ENCODE measurements around the gene SSRP1. TPM values are rescaled to one million over a fixed set of nuclear protein-coding genes. Genes with fewer than 3 reads are reported as not detected.
A peak's percentile ranks its signal among the peaks of the same experiment; 100 is the strongest.
"Not testable (repeated sequence)": the region's sequence is repeated elsewhere in the genome, so short reads cannot be mapped to it uniquely, and the experiment has no call there.

The SSRP1 gene
- polyA plus RNA-seq, 10 donors: 82.0 to 138 (median 101) TPM

GRCh38 chr11:57339328-57339727 is 3.6 kb upstream of the SSRP1 start:
- no peak for DNase-seq

DNA sequence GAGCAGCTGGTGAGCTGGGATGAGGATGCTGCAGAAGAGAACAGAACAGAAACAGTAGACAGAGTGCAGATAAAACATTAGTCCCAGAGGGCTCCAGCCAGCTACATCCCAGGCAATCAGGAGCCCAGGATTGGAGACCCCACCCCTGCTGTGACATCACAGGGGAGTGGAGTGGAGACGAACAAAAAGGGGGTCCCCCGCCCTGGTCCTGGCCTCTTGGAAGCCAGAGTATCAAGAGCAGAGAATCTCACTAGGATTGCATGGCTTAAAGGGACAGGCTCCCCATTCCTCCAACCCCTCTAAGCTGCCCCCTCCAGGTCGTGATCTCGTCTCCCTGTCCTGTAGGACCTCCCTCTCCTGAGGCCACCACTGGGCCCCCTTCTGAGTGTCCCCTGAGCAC is 2.5 kb upstream of the SSRP1 start, which contains the start of gene P2RX3:
P2RX3 (plus strand) TSS at position 211 of the 400 bp plus-strand sequence. CDS start 199 bp downstream, outside the sequence.
- peak in 1 of 3 donors; percentile 83 for DNase-seq

GRCh38 chr11:57336856-57337255 is 1.2 kb upstream of the SSRP1 start:
- DNase-seq: not testable (repeated sequence)

- DNase-seq: no peak
These were observed 497 bp upstream of the SSRP1 start for GRCh38 chr11:57336111-57336666.

DNA sequence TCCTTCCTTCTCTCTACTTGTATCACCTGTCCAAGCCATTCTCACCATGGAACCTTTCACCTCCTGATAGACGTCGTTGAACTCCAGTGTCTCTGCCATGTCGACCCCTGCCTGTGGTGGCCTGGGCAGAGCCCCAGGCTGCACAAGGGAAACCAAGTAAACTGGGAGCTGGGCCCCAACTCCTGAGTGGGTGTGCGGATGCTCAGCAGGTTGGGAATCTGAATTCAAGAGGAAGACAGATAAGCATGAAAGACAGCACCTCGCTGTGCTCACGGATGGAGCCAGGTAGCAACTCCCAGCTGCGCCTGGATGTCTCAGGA is 709 bp downstream of the SSRP1 start:
- no peak for DNase-seq

- DNase-seq: no peak
These were observed 2.8 kb downstream of the SSRP1 start for GRCh38 chr11:57332694-57333440.

- no peak for DNase-seq
These were observed 4.0 kb downstream of the SSRP1 start for GRCh38 chr11:57331720-57332119.

DNA sequence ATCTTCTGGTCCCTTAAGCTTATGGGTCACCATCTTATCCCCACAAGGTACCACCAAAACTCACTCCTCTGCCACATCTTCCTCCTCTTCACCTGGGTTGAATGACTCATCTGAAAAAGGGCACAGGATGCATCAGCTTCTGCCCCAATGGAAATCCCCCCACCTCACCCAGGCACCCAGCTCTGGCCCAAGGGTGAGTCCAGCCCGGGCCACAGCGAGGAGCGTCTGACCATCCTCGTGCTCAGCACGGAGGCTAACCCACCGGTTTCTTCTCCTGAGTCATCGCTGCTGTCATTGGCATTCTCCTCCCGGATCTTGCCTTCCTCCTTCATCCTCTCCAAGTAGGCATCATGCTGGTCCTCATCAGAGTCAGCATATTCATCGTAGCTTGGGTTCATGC is 5.7 kb downstream of the SSRP1 start:
- DNase-seq: no peak

DNA sequence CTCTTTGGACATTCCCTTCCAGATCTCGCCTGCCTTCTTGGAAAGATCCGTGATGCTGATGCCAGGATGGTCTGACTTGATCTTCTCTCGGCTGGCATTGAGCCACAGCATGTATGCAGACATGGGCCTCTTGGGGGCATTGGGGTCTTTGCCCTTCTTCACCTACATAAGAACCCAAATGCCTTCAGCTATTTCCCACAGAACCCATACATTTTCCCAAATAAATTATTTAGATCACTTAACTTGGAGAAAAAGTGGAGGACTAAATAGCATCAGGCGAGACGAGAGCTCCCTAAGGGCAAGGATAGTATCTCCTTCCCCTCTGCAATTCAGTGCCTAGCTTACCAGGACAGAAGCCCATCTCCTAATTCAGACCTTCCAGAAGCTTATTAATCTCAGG is 8.0 kb downstream of the SSRP1 start:
- no peak for DNase-seq

GRCh38 chr11:57325735-57326048 is 10.0 kb downstream of the SSRP1 start:
- no peak for DNase-seq

DNA sequence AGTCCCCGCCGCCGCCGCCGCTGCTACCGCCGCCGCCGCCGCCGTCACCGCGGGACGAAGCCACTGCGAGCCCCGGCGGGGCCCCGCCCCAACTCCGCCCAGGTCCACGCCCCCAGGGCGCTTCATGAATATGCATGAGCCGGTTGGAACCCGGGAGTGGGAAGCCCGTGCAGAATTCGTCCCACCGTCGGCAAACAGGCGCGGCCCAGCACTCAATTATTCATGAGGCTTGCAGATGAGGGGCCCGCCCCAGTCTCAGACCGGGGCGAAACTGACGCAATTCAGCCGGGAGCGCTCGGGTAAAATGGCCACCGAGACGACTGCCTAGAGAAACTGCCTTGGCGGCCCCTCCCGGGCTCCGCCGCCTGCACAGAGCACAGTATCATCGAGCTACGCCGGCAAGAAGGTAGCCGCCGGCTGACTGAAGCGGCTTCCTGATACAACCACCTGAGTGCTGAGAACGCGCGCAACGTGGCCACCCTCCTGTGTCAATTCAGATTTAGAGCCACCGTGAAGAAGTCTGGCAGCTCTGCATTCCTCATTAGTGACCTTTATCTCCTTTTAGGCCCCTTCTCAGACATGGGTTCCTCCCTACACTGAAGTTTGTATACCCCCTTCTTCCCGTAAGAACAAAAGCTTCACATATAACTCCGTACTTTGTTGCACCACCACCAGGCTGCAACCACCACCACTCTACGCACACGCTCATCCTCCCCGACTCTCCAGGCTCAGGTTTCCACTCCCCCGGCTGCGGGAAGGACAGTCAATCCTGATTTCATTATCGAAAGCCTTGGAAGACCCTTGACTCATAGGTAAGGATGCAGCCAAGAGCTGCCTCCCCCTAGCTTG is 10.6 kb downstream of the SSRP1 start, which contains the start of gene TNKS1BP1:
TNKS1BP1 (minus strand) TSS at position 67 of the 849 bp plus-strand sequence. CDS start 3,067 bp downstream, outside the sequence.
- DNase-seq: peak; percentile 96 to 98 (median 97)

DNA sequence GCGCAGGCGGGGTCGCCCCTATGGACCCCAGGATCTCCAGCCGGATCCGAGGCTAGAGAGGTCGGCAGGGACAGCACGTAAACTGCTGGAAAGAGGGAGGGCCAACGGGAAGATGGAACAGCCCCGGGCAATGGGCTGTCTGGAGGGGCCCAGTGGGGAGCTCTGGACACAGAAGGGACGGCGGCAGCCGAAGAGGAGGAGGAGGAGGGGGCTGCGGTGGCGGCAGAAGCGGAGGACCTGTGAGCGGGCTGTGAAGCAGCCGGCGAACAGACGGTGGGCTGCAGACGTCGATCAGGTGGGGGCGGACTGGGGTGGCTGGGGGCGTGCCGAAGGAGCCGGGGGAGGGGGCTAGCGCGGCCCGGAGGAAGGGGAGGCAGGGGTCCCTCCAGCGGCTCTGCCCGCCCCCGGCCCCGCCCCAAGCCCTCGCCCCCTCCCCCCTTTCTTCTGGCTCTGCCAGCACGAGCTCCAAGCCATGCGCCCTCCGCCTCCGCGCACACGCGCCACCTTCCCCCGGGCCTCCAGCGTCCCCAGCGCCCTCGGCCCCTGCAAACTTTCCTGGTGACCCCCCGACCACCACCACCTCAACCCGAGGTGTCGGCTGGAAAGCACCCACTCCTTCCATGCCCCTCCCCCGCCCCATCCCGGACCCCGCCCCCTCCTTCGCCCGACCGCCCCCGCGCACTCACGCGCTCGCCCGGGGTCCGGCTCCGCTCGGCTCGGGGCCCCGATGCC is 11.4 kb downstream of the SSRP1 start:
- peak in 2 of 3 donors; percentile 78 to 94 for DNase-seq

DNA sequence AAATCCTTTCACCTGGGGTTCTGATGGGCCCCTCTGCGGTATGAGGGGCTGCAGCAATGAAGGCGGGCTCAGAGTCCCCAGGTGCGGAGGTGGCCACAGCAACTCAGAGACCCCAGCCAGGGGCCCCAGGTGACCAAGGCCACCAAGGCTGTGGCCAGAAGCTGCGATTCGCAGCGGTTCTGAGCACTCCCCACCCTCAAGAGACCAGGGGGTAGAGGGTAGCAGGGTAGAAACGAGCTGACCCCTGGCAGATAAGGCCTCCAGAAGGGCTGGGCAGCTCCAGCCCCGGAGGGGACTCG is 11.9 kb downstream of the SSRP1 start:
- DNase-seq: no peak

- DNase-seq: peak in 1 of 3 donors; percentile 66
These were observed 12.4 kb downstream of the SSRP1 start for GRCh38 chr11:57323167-57323854.

- DNase-seq: peak; percentile 96 to 98 (median 97)
These were observed 13.2 kb downstream of the SSRP1 start for GRCh38 chr11:57322256-57323166.

GRCh38 chr11:57321388-57322255 is 14.1 kb downstream of the SSRP1 start:
- no peak for DNase-seq

DNA sequence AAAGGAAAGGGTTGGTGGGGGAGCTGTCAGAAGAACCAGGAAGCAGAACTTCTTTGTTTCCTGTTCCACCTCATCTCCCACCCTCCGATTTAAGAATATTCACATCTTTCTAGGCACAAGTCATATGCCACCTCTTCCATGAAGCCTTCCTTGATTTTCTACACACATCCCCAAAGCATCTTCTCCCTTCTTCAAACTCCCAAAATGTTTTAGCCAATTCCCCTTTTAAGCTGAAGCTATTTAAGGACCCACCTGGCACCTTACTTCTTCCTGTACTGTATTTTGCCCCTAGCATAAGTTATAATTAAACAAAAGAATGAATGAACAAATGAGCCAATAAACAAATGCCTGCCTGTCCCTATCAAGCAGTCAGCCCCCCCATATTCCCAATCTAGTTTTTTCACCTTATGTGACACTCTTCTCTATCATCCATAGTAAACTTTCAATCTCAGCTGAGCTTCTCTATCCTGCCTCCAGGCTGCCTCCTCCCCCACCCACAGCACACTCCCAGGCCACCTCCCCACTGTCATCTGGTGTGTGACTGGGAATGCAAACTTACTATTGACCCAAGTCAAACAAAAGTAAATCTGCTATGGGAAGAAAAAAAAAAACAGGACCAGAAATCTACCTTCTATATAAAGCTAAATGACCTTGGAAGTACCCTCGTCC is 14.8 kb downstream of the SSRP1 start:
- DNase-seq: no peak

GRCh38 chr11:57320067-57320718 is 15.5 kb downstream of the SSRP1 start:
- no peak for DNase-seq

All from muscle of back (tissue), 11 donors.